GM23338 (cell line): ENCODE measurements around the gene HELZ.

Source experiments
- CREB1 ChIP-seq: fragments of 250-450 bp; sonication (Bioruptor Pico); IDR thresholded peaks from 2 replicates; pipeline ENCODE4 v1.5.0; 2020; ENCODE audit warnings: low read depth, mild to moderate bottlenecking, moderate library complexity
- CTCF ChIP-seq, 2 experiments: fragments of 200-600 bp in 1 of 2; sonication (generic) in 1 of 2; conservative IDR thresholded peaks; 2 replicates each; pipeline versions ENCODE4 v1.5.1 to v1.6.1; 2016 to 2017; ENCODE audit warnings: antibody characterized with exemption in 2 of 2, low read depth in 2 of 2, mild to moderate bottlenecking in 2 of 2, moderate library complexity in 1 of 2
- EZH2 ChIP-seq: fragments of 200-600 bp; sonication (generic); IDR thresholded peaks from one replicate; pipeline ENCODE4 v1.8.0; 2017; ENCODE audit warnings: antibody characterized with exemption, mild to moderate bottlenecking, low read depth; ENCODE audit not compliant: unreplicated experiment
- EZH2phosphoT487 ChIP-seq: fragments of 200-600 bp; sonication (generic); IDR thresholded peaks from one replicate; pipeline ENCODE4 v1.8.1; 2018; ENCODE audit warnings: antibody characterized with exemption; ENCODE audit not compliant: unreplicated experiment

GRCh38 chr17:67132366-67132765, 112.6 kb downstream of the HELZ start:
- TF ChIP-seq CREB1 (CRISPR knock-in tag) (no peak), EZH2phosphoT487 (no peak), CTCF (conservative IDR thresholded peaks at IDR 0.05; ENCODE audit: low read depth in 2 of 2) (no peak), EZH2 (no peak)
